Adrenal gland (tissue), 12 donors: ENCODE results near the gene FAM200C. TPM values are rescaled to one million over a fixed set of nuclear protein-coding genes. Genes with fewer than 3 reads are reported as not detected.

Experiments used
- DNase-seq, 7 donors: peaks; one replicate each; pipeline ENCODE4 v3.0.0-alpha.2; 2019 to 2020
- H3K27ac ChIP-seq, 5 donors: fragments of 200-600 bp; sonication (generic) in 4 of 5; 1 replicate in 3 of 5; 2 replicates in 2 of 5; pipeline versions ENCODE4 v1.5.1 to v1.8.0; 2016 to 2020; ENCODE audit warnings: mild to moderate bottlenecking in 1 of 5
- H3K27me3 ChIP-seq: fragments of 200-600 bp; 2 replicates; pipeline ENCODE4 v1.8.0; 2021
- H3K36me3 ChIP-seq, 2 donors: fragments of 200-600 bp; replicated peaks in 1 of 2; 1 replicate in 1 of 2; 2 replicates in 1 of 2; pipeline versions ENCODE4 v1.5.1 to v1.8.0; 2018 to 2022
- H3K4me1 ChIP-seq, 2 donors: fragments of 200-600 bp; replicated peaks in 1 of 2; 1 replicate in 1 of 2; 2 replicates in 1 of 2; pipeline versions ENCODE4 v1.5.1 to v1.8.0; 2018 to 2021
- H3K4me3 ChIP-seq, 4 donors: fragments of 200-600 bp; sonication (generic) in 3 of 4; one replicate each; pipeline ENCODE4 v1.5.1; 2016 to 2018
- H3K9me3 ChIP-seq, 3 donors: fragments of 200-600 bp; sonication (generic) in 1 of 3; replicated peaks in 1 of 3; 1 replicate in 2 of 3; 2 replicates in 1 of 3; pipeline versions ENCODE4 v1.5.1 to v1.8.0; 2016 to 2021
- CTCF ChIP-seq, 6 experiments: fragments of 450-650 bp in 4 of 6; fragments of 200-600 bp in 2 of 6; sonication (generic) in 1 of 6; IDR thresholded peaks; 1 replicate in 5 of 6; 2 replicates in 1 of 6; pipeline versions ENCODE4 v1.5.1 to v1.8.0; 2016 to 2021; ENCODE audit warnings: antibody characterized with exemption in 6 of 6, mild to moderate bottlenecking in 2 of 6, moderate library complexity in 1 of 6
- POLR2A ChIP-seq, 2 donors: fragments of 450-650 bp; IDR thresholded peaks; one replicate each; pipeline ENCODE4 v1.6.1; 2017; ENCODE audit warnings: antibody characterized with exemption in 2 of 2, mild to moderate bottlenecking in 2 of 2, moderate library complexity in 1 of 2
- WGBS, 4 donors: extraction: QIAGEN DNeasy Blood & Tissue Kit in 2 of 4; methylation state at CpG; one replicate each; pipeline versions ENCODE4 v1.1.5 to v1.1.7; 2013 to 2017; 5-methylcytosine and 5-hydroxymethylcytosine counted together
- intact Hi-C, 2 donors: fragments of 100-400 bp; cut with DNase I; formaldehyde crosslinking; loops; one replicate each; pipeline versions ENCODE4 v1.14.1 to v1.15.0; 2022 to 2023
- polyA plus RNA-seq, 3 donors: library from polyadenylated mRNA; stranded (reverse); fragments of 200-250 nt in 2 of 3; fragments of 350-450 nt in 1 of 3; fragmentation: Illumina TruSeq in 1 of 3; extraction: RNeasy Lipid Tissue Mini Kit (QIAGEN cat#74804) in 1 of 3; gene quantifications; one replicate each; pipeline ENCODE4 v1.2.3, GENCODE V29; 2013 to 2014
- total RNA-seq, 9 donors: library from RNA; depleted of rRNA in 4 of 9; stranded (reverse); fragments of >200 nt in 4 of 9; fragments of 120-200 nt in 1 of 9; fragmentation: NEBNext Ultra II Directional in 1 of 9; extraction: Animal tissue kit (Norgen Biotek cat#: 25700) in 1 of 9; gene quantifications; one replicate each; pipeline versions ENCODE4 v1.1.0 to v1.2.4, GENCODE V29; 2013 to 2023
- donor health status: healthy with polysubstance abuse.
- donor health status: Bipolar disorder and iron deficiency.
- donor health status: DM: yes; HTN: yes; CAD: no.
- donor health status: DM: no; HTN: no; CAD: no.
- donor health status: DM: no; HTN: no; CAD: no.
- donor health status: DM: yes; HTN: yes; CAD: no.

Gene FAM200C
- total and polyA plus RNA-seq, 12 donors, result 0.42 to 9.0 (median 5.2) TPM

GRCh38 chr5:160349935-160350303 lies 49.9 kb downstream of the FAM200C start:
- Histone ChIP-seq H3K9me3 (no peaks in the 10 kb centered on the region), H3K27me3 (no peaks in the 10 kb centered on the region), H3K4me3 (no peak overlapping the region), H3K4me1 (peaks cover 0 to 3% of the 10 kb centered on the region in 2 donors), H3K27ac (no peak overlapping the region), H3K36me3 (no peaks in the 10 kb centered on the region)
- intact Hi-C loops, result loop anchor here in 1 of 2 donors (5.0 kb wide), 1 partner anchor 328 kb away; no protein-coding TSS in a partner anchor
- no peak for DNase-seq
- TF ChIP-seq POLR2A (IDR thresholded peaks at IDR 0.05) (no peak), CTCF (IDR thresholded peaks at IDR 0.05) (no peak)
- 75 to 82% (median 79%) methylated on average over 4 of the region's 4 CpGs for WGBS, 4 donors

- Histone ChIP-seq H3K9me3 (no peaks in the 10 kb centered on the region), H3K36me3 (no peaks in the 10 kb centered on the region), H3K27me3 (no peaks in the 10 kb centered on the region), H3K27ac (no peak overlapping the region), H3K4me1 (peaks cover 0 to 6% of the 10 kb centered on the region in 2 donors), H3K4me3 (no peak overlapping the region)
- intact Hi-C loops, result loop anchor here in 1 of 2 donors (5.0 kb wide), 1 partner anchor 327 kb away; no protein-coding TSS in a partner anchor
- DNase-seq, result no peak
- no peak for TF ChIP-seq POLR2A (IDR thresholded peaks at IDR 0.05)
- no peak for TF ChIP-seq CTCF (IDR thresholded peaks at IDR 0.05)
- 93 to 97% (median 95%) methylated on average over 14 to 27 of the region's 27 CpGs for WGBS, 4 donors
These were observed 50.5 kb downstream of the FAM200C start for GRCh38 chr5:160349249-160349934.

GRCh38 chr5:160348080-160348479 lies 51.8 kb downstream of the FAM200C start:
- H3K9me3 ChIP-seq, result no peaks in the 10 kb centered on the region
- 76 to 79% (median 77%) methylated on average over 11 of the region's 11 CpGs for WGBS, 4 donors
- H3K36me3 ChIP-seq, result no peaks in the 10 kb centered on the region
- H3K27me3 ChIP-seq, result no peaks in the 10 kb centered on the region
- H3K4me1 ChIP-seq, result peaks cover under 1 to 7% of the 10 kb centered on the region in 2 donors
- no peak overlapping the region for H3K4me3 ChIP-seq
- no peak overlapping the region for H3K27ac ChIP-seq
- intact Hi-C loops, result loop anchor here in 1 of 2 donors (5.0 kb wide), 1 partner anchor 326 kb away; no protein-coding TSS in a partner anchor
- TF ChIP-seq POLR2A (IDR thresholded peaks at IDR 0.05) (no peak), CTCF (IDR thresholded peaks at IDR 0.05) (no peak)
- DNase-seq, result no peak

- H3K9me3 ChIP-seq, result no peaks in the 10 kb centered on the region
- no peak overlapping the region for H3K4me3 ChIP-seq
- no peaks in the 10 kb centered on the region for H3K36me3 ChIP-seq
- intact Hi-C loops, result loop anchor here in 1 of 2 donors (5.0 kb wide), 1 partner anchor 325 kb away; no protein-coding TSS in a partner anchor
- no peak overlapping the region for H3K27ac ChIP-seq
- WGBS, 4 donors, result 43 to 54% (median 46%) methylated on average over 6 of the region's 6 CpGs
- H3K4me1 ChIP-seq, result peaks cover 5 to 12% of the 10 kb centered on the region in 2 donors
- peak in 1 of 7 donors; percentile 24 for DNase-seq
- no peaks in the 10 kb centered on the region for H3K27me3 ChIP-seq
- TF ChIP-seq CTCF (IDR thresholded peaks at IDR 0.05), result no peak
- no peak for TF ChIP-seq POLR2A (IDR thresholded peaks at IDR 0.05)
These were observed 52.4 kb downstream of the FAM200C start for GRCh38 chr5:160347448-160347847.

Other genes starting within 250 kb of the FAM200C start
- 10 to 100 TPM in 2 of 9 donors, 1 to 10 TPM in 5, under 1 TPM in 1, not detected in 1; 0.39 to 12.8 (median 8.4) TPM for gene FABP6, start 170.5 kb downstream of the FAM200C start, total RNA-seq
- gene FABP6, start 170.5 kb downstream of the FAM200C start, polyA plus RNA-seq, result 10 to 100 TPM; 12.6 to 29.4 (median 17.4) TPM
- 10 to 100 TPM in 1 of 9 donors, 1 to 10 TPM in 8; 1.2 to 10.6 (median 5.1) TPM for gene CCNJL, start 87.5 kb downstream of the FAM200C start, total RNA-seq
- gene CCNJL, start 87.5 kb downstream of the FAM200C start, polyA plus RNA-seq, result 1 to 10 TPM; 1.7 to 3.3 (median 2.0) TPM
- 1 to 10 TPM in 2 of 9 donors, under 1 TPM in 6, not detected in 1; 0.11 to 2.1 (median 0.53) TPM for gene C1QTNF2, start 29.4 kb downstream of the FAM200C start, total RNA-seq
- 1 to 10 TPM in 2 of 3 donors, under 1 TPM in 1; 0.24 to 1.2 (median 1.0) TPM for gene C1QTNF2, start 29.4 kb downstream of the FAM200C start, polyA plus RNA-seq
- 100 to 1,000 TPM in 1 of 9 donors, 10 to 100 TPM in 8; 34.6 to 138 (median 46.2) TPM for gene SLU7, start 19.0 kb upstream of the FAM200C start, total RNA-seq
- gene SLU7, start 19.0 kb upstream of the FAM200C start, polyA plus RNA-seq, result 10 to 100 TPM; 27.1 to 50.2 (median 49.1) TPM
- 10 to 100 TPM in 4 of 9 donors, 1 to 10 TPM in 5; 2.2 to 56.3 (median 6.5) TPM for gene PTTG1, start 21.8 kb upstream of the FAM200C start, total RNA-seq
- gene PTTG1, start 21.8 kb upstream of the FAM200C start, polyA plus RNA-seq, result 1 to 10 TPM; 3.2 to 8.7 (median 4.8) TPM